Rectal smooth muscle tissue (tissue), 1 donor: ENCODE measurements around the gene BARX2.

Experiments
- H3K27ac ChIP-seq: one replicate; pipeline ENCODE4 v1.7.0; 2013; ENCODE audit warnings: low read depth, low read length, inconsistent platforms
- H3K27me3 ChIP-seq: one replicate; pipeline ENCODE4 v1.7.0; 2013; ENCODE audit warnings: low read length; ENCODE audit not compliant: control insufficient read depth, insufficient read depth
- H3K36me3 ChIP-seq: one replicate; pipeline ENCODE4 v1.7.0; 2013; ENCODE audit warnings: low read length; ENCODE audit not compliant: control insufficient read depth, insufficient read depth
- H3K4me1 ChIP-seq: one replicate; pipeline ENCODE4 v1.7.0; 2013; ENCODE audit warnings: low read length; ENCODE audit not compliant: control insufficient read depth, insufficient read depth
- H3K4me3 ChIP-seq: one replicate; pipeline ENCODE4 v1.7.0; 2013; ENCODE audit warnings: low read length
- H3K9ac ChIP-seq: one replicate; pipeline ENCODE4 v1.7.0; 2013; ENCODE audit warnings: low read length

The BARX2 gene

DNA sequence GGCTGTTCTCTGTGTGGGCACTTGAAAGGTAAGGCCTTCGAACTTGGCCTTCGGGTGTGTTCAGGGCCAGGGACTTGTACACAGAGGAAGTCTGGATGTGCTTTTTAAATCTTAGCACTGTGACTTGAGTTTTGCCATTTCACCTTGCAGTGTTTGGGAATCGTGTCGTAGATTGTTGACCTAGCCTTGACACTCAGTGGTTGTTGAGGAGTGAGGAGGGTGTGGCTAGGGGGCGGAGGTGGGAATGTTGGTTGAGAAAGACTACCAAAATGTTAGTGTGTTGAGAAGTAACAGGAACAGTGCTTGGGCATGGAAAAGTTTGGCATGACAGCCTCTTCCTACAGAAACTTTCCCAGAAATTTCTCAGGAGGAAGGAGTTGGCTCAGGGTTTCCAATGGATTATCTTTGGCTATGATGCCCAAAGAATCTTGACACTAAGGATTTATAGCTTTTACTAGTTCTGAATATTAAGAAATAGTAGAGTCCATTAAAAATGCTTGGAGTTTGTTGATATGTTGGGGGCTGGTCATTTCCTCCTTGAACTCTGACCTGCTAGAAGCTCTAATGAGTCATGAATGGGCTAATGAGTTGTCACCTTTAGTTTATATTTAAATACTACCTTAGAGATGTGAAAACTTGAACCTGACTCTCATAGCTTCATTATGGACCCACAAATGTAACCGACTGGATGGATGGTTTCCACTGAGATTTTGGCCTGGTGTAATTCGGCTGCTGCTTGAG is 40.6 kb downstream of the BARX2 start:
- no peak overlapping the region for H3K9ac ChIP-seq
- no peaks in the 10 kb centered on the region for H3K36me3 ChIP-seq
- H3K27ac ChIP-seq, result no peak overlapping the region
- no peaks in the 10 kb centered on the region for H3K27me3 ChIP-seq
- no peak overlapping the region for H3K4me3 ChIP-seq
- H3K4me1 ChIP-seq, result no peaks in the 10 kb centered on the region

DNA sequence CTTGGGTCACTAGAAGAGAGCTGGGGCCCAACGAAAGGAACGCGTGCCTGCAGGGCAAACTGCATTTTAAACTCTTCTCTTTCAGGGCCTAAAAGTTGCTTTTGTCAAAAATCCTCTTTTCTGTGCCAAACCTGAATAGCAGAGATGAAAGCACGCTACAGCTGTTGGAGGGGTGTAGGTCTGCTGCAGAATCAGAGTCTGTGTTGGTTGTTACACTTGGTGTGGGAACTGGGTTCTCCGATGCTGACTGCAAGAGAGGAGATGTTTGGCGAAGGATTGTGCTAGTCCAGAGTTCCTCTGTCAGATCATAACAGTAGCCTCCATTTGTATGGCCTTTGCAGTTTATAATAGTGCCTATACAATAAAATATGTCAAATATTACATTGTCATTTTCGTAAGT is 41.8 kb downstream of the BARX2 start:
- H3K27ac ChIP-seq, result no peak overlapping the region

GRCh38 chr11:129418039-129418438 is 42.4 kb downstream of the BARX2 start:
- Histone ChIP-seq H3K27me3 (no peaks in the 10 kb centered on the region), H3K4me1 (no peaks in the 10 kb centered on the region), H3K36me3 (no peaks in the 10 kb centered on the region), H3K4me3 (no peak overlapping the region), H3K9ac (no peak overlapping the region), H3K27ac (no peak overlapping the region)

More for the DNA sequence above, 41.8 kb downstream of the BARX2 start:
- Histone ChIP-seq H3K9ac (no peak overlapping the region), H3K4me1 (no peaks in the 10 kb centered on the region), H3K4me3 (no peak overlapping the region), H3K27me3 (no peaks in the 10 kb centered on the region), H3K36me3 (no peaks in the 10 kb centered on the region)

DNA sequence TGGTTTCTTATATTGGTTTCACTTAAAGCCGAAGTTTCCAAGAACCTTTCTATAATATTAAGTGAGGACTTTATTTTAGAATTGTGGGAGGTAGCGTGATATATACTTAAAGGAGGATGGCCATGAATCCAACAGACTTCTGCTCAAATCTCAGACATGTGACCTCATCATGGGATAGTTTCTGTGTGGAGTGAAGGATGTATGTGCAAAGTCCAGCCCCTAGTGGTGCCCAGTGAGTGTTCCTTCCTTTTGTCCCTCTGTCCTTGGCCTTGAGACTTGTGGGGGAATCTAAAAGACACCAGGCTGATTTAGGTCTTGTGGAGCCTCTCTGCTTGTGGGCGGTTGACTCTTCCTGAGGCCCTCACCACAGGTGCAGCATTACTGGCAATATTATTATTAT is 43.7 kb downstream of the BARX2 start:
- no peaks in the 10 kb centered on the region for H3K36me3 ChIP-seq
- H3K27ac ChIP-seq, result no peak overlapping the region
- H3K9ac ChIP-seq, result no peak overlapping the region
- H3K27me3 ChIP-seq, result no peaks in the 10 kb centered on the region
- no peak overlapping the region for H3K4me3 ChIP-seq
- no peaks in the 10 kb centered on the region for H3K4me1 ChIP-seq

- Histone ChIP-seq H3K36me3 (no peaks in the 10 kb centered on the region), H3K27ac (no peak overlapping the region), H3K27me3 (no peaks in the 10 kb centered on the region), H3K9ac (no peak overlapping the region), H3K4me1 (no peaks in the 10 kb centered on the region), H3K4me3 (no peak overlapping the region)
Observed at GRCh38 chr11:129423426-129423825, 47.8 kb downstream of the BARX2 start.

- H3K27ac ChIP-seq, result no peak overlapping the region
- H3K9ac ChIP-seq, result no peak overlapping the region
- no peaks in the 10 kb centered on the region for H3K27me3 ChIP-seq
- H3K36me3 ChIP-seq, result no peaks in the 10 kb centered on the region
- no peak overlapping the region for H3K4me3 ChIP-seq
- no peaks in the 10 kb centered on the region for H3K4me1 ChIP-seq
Observed at GRCh38 chr11:129425214-129425613, 49.6 kb downstream of the BARX2 start.

GRCh38 chr11:129426038-129426437 is 50.4 kb downstream of the BARX2 start:
- H3K27ac ChIP-seq, result no peak overlapping the region
- H3K36me3 ChIP-seq, result no peaks in the 10 kb centered on the region
- no peaks in the 10 kb centered on the region for H3K4me1 ChIP-seq

DNA sequence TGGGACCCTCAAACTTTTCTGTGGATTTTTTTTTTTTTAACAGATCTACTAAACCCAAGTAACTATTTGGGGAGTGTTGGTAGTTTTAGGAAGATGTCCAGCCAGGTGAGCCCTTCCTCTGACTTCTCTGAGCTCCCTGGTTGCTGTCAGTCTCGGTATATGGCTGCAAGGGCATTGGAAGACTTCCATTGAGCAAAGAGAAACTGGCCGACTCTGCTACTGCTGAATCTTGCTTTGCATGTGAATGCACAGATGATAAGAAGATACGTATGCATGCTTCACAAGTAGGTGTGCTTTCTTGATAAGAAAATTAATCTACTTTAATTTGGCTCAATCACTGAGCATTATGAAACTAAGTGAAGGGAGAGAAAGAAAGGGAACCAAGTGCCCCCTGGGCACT is 51.1 kb downstream of the BARX2 start:
- H3K4me1 ChIP-seq, result no peaks in the 10 kb centered on the region
- no peak overlapping the region for H3K4me3 ChIP-seq
- no peaks in the 10 kb centered on the region for H3K36me3 ChIP-seq
- H3K9ac ChIP-seq, result no peak overlapping the region
- H3K27ac ChIP-seq, result no peak overlapping the region
- no peaks in the 10 kb centered on the region for H3K27me3 ChIP-seq

More at GRCh38 chr11:129426038-129426437, 50.4 kb downstream of the BARX2 start:
- Histone ChIP-seq H3K4me3 (no peak overlapping the region), H3K9ac (no peak overlapping the region), H3K27me3 (no peaks in the 10 kb centered on the region)

DNA sequence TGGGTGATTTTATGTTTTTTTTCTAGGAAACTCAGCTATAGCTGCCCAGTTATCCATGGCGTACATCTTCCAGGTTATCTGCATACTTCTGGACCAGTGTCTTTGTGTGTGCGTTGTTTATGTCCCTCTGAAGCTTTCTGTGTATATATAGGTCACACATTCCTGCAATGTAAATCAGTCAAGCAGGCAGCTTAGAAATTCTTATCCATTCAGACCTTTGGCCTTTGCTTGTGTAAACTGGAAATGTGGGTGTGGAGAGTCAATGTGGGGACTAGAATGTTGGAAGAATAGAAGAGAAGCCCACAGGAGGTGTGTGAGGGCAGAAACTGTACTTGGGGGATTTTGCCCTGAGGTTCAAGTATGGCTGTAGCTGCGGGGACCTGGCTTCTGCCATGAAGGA is 51.7 kb downstream of the BARX2 start:
- no peak overlapping the region for H3K27ac ChIP-seq

DNA sequence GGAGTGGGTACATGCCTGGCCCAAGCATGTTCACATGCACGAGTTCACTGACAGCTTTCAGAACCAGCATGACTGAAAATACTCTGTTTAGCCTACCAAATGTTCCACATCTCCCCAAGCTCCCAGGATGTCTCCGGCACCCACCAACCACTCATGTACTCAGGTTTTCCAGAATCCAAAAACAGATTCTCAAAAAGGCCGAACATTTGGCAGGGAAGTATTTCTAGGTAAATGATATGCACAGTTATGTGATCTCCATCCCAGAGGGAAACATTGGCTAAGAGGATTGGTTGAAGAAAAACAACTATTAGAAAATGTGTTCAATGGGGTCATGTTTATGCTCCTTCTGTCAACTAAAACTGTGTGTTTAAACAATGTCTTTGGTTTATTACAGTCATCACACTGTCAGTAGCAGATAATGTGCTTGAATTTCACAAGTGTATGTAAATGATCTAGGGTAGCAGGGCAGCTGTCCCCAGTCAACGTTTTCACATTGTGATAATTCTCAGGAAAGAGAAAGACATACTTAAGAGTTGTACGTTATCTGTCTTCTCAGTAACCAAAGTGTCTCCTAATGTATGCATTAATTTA is 52.3 kb downstream of the BARX2 start:
- Histone ChIP-seq H3K9ac (no peak overlapping the region), H3K27ac (no peak overlapping the region), H3K27me3 (no peaks in the 10 kb centered on the region), H3K4me3 (no peak overlapping the region), H3K4me1 (no peaks in the 10 kb centered on the region), H3K36me3 (no peaks in the 10 kb centered on the region)

More for the DNA sequence above, 51.7 kb downstream of the BARX2 start:
- H3K36me3 ChIP-seq, result no peaks in the 10 kb centered on the region
- H3K4me1 ChIP-seq, result no peaks in the 10 kb centered on the region
- no peaks in the 10 kb centered on the region for H3K27me3 ChIP-seq
- H3K4me3 ChIP-seq, result no peak overlapping the region
- H3K9ac ChIP-seq, result no peak overlapping the region

DNA sequence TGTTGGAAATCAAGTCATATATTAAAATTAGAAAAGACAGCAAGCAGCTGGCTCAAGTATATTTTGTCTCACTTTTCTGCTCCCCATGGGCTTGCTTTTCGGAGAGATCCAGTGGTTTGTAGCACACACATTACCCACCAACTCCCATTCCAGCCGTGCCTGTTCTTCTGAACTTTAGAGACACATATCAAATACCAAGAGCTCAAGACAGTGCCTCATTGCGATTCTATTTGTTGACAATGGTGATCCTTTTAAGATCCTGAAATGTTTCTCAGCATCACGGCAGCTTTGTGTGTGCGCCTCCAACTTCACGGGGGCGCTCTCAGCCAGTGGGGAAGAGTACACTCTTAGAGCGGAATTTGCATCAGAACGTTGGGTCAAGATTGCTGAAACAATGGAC is 52.9 kb downstream of the BARX2 start:
- no peaks in the 10 kb centered on the region for H3K4me1 ChIP-seq
- no peaks in the 10 kb centered on the region for H3K36me3 ChIP-seq
- no peak overlapping the region for H3K9ac ChIP-seq
- H3K27ac ChIP-seq, result no peak overlapping the region
- H3K4me3 ChIP-seq, result no peak overlapping the region
- no peaks in the 10 kb centered on the region for H3K27me3 ChIP-seq

DNA sequence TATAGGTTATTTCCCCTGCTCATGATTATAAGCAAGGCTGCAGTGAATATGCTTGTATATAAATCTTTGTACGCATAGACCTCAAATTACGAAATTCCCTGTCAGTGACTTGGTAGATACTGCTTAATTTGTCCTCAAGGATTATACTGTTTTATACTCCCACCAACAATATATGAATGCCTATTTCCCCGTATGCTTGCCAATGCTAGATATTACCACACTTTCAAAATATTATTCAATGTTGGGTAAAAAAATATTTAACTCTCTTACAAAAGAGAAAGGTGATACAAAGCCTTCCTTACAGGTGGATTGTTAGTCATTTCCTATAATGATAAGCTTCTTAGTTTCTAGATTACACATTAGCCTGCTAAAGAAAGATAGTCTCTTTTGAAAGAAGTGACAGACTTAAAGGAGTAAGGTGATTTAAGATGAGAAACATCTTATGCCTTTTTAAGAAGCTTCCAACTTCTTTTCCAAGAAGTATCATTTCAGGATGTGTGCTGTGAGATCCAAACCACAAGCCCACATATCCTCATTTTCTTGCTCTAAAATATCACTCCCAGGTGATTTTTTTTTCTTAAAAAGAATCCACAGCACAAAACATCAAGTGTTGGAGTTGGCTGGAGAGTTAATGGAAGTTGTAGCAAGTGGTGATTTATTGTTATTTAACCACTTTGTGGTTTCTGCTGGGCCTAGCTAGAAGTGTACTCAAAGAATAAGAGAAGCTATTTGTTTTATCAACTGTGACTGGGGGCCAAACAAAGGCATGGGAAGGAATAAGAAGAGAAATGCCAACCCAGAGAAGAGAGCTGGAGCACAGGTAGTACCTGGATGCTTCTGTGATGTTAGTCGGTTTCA is 59.2 kb downstream of the BARX2 start:
- Histone ChIP-seq H3K27ac (no peak overlapping the region), H3K36me3 (no peaks in the 10 kb centered on the region), H3K4me1 (no peaks in the 10 kb centered on the region), H3K4me3 (no peak overlapping the region), H3K27me3 (no peaks in the 10 kb centered on the region), H3K9ac (no peak overlapping the region)
